M059J (cell line): ENCODE results near the gene FBXW11. TPM values are rescaled to one million over a fixed set of nuclear protein-coding genes. Genes with fewer than 3 reads are reported as not detected.

Experiments used
- DNase-seq: peaks from one replicate; pipeline ENCODE4 v3.0.0-alpha.2; 2012; ENCODE audit warnings: low read depth
- total RNA-seq: library from RNA; depleted of rRNA; stranded (reverse); fragments of >200 nt; shearing (Covaris generic); gene quantifications from 2 replicates; pipeline ENCODE4 v1.2.3, GENCODE V29; 2014

The FBXW11 gene
- total RNA-seq, 1 experiment from 2014 or later: 75.0 TPM

GRCh38 chr5:171868236-171868635 lies 138.2 kb downstream of the FBXW11 start:
- no peak for DNase-seq

GRCh38 chr5:171867786-171868185 lies 138.7 kb downstream of the FBXW11 start:
- DNase-seq: no peak

GRCh38 chr5:171865471-171865870 lies 141.0 kb downstream of the FBXW11 start:
- DNase-seq: no peak

- DNase-seq: peak; percentile 82
Measured at GRCh38 chr5:171863935-171864334, 142.5 kb downstream of the FBXW11 start.

- DNase-seq: no peak
Measured at GRCh38 chr5:171862624-171863023, 143.8 kb downstream of the FBXW11 start.

- no peak for DNase-seq
Measured at GRCh38 chr5:171861381-171861780, 145.1 kb downstream of the FBXW11 start.

- DNase-seq: no peak
Measured at GRCh38 chr5:171858303-171858702, 148.1 kb downstream of the FBXW11 start.

GRCh38 chr5:171857489-171857876 lies 149.0 kb downstream of the FBXW11 start:
- no peak for DNase-seq

GRCh38 chr5:171855798-171856763 lies 150.4 kb downstream of the FBXW11 start:
- peak; percentile 54 for DNase-seq

- no peak for DNase-seq
Measured at GRCh38 chr5:171855265-171855664, 151.2 kb downstream of the FBXW11 start.

- DNase-seq: no peak
Measured at GRCh38 chr5:171852255-171852681, 154.2 kb downstream of the FBXW11 start.

GRCh38 chr5:171851251-171851650 lies 155.2 kb downstream of the FBXW11 start:
- no peak for DNase-seq

- DNase-seq: peak; percentile 21
Measured at GRCh38 chr5:171850324-171850947, 156.0 kb downstream of the FBXW11 start.

- DNase-seq: no peak
Measured at GRCh38 chr5:171849585-171850323, 156.7 kb downstream of the FBXW11 start.

- no peak for DNase-seq
Measured at GRCh38 chr5:171848911-171849520, 157.4 kb downstream of the FBXW11 start.

- DNase-seq: no peak
Measured at GRCh38 chr5:171848486-171848885, 158.0 kb downstream of the FBXW11 start.

GRCh38 chr5:171848006-171848405 lies 158.4 kb downstream of the FBXW11 start:
- no peak for DNase-seq

GRCh38 chr5:171847026-171847425 lies 159.4 kb downstream of the FBXW11 start:
- no peak for DNase-seq

- DNase-seq: no peak
Measured at GRCh38 chr5:171846323-171846722, 160.1 kb downstream of the FBXW11 start.

GRCh38 chr5:171845857-171846256 lies 160.6 kb downstream of the FBXW11 start:
- DNase-seq: peak; percentile 38

GRCh38 chr5:171845040-171845630 lies 161.3 kb downstream of the FBXW11 start:
- DNase-seq: no peak
